AG09309 (cell line): ENCODE data around the gene SNCB.

Experiments used
- DNase-seq: peaks from one replicate; pipeline ENCODE4 v3.0.0-alpha.2; 2010; ENCODE audit warnings: low read depth
- H3K4me3 ChIP-seq: 2 replicates; pipeline ENCODE4 v1.5.1; 2011; ENCODE audit warnings: mild to moderate bottlenecking, low read depth, low read length, moderate library complexity; ENCODE audit not compliant: control insufficient read depth
- TF ChIP-seq, protein P1 (sequence below): IDR thresholded peaks from 2 replicates; pipeline ENCODE4 v1.5.1; 2011; ENCODE audit warnings: mild to moderate bottlenecking, low read depth, low read length, inconsistent platforms; ENCODE audit not compliant: insufficient read depth, control insufficient read depth; ENCODE audit errors: missing control alignments

Gene SNCB

DNA sequence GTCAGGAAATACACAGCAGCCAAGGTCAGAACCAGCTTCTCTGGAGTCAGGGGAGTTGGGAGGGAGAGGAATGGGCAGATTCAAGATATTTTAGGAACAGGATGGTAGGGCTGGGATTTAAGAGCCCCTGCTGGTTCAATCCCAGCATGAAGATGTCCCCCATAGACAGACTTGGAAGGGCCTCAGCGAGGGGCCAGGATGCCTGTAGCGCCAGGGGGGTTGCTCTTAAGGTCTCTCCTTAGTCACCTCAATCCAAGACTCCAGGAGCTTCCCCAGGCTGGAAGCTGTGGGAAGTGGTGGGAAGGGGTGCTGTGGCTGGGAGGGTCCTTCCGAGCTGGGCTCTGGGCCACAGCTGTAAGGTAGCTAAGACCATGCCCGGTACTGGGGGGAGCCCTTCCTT is 8.9 kb upstream of the SNCB start:
- no peak overlapping the region for H3K4me3 ChIP-seq
- TF ChIP-seq, protein P1, sequence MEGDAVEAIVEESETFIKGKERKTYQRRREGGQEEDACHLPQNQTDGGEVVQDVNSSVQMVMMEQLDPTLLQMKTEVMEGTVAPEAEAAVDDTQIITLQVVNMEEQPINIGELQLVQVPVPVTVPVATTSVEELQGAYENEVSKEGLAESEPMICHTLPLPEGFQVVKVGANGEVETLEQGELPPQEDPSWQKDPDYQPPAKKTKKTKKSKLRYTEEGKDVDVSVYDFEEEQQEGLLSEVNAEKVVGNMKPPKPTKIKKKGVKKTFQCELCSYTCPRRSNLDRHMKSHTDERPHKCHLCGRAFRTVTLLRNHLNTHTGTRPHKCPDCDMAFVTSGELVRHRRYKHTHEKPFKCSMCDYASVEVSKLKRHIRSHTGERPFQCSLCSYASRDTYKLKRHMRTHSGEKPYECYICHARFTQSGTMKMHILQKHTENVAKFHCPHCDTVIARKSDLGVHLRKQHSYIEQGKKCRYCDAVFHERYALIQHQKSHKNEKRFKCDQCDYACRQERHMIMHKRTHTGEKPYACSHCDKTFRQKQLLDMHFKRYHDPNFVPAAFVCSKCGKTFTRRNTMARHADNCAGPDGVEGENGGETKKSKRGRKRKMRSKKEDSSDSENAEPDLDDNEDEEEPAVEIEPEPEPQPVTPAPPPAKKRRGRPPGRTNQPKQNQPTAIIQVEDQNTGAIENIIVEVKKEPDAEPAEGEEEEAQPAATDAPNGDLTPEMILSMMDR = no peak
- no peak for DNase-seq

DNA sequence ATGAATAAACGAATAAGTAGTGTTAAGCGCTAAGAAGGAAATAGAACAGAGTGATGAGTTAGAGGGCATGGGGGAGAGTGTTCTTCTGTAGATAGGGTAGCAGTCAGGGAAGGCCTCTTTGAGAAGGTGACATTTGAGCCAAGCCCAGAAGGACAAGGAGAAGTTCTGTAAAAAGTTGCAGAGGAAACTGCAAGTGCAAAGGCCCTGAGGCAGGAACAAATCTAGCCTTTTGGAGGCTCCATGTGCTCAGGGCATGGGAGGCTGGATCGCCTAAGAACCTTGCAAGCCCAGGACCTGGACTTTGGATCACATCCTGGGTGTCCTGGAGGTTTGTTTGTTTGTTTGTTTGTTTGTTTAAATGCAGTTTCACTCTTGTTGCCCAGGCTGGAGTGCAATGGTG is 8.1 kb upstream of the SNCB start:
- H3K4me3 ChIP-seq = no peak overlapping the region
- TF ChIP-seq, protein P1 = no peak
- DNase-seq = no peak

DNA sequence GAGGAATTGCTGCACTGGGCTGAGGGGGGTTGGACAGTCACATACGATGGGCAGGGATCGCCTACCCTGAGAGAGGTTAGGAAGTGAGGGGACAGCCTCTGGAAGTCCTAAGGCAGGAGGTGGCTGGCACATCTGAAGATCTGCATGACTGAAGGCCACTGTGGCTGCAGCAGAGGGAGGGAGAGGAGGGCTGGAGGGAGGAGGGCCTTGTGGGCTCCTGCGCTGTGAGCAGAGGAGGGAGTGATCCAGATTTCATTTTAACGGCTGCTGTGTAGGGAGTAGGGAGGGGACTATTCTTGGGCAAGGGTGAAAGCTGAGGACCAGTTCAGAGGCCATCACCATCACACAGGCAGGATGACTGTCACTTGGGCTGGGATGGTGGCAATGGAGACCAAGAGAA is 7.2 kb upstream of the SNCB start:
- no peak overlapping the region for H3K4me3 ChIP-seq
- TF ChIP-seq, protein P1 = no peak
- DNase-seq = no peak

DNA sequence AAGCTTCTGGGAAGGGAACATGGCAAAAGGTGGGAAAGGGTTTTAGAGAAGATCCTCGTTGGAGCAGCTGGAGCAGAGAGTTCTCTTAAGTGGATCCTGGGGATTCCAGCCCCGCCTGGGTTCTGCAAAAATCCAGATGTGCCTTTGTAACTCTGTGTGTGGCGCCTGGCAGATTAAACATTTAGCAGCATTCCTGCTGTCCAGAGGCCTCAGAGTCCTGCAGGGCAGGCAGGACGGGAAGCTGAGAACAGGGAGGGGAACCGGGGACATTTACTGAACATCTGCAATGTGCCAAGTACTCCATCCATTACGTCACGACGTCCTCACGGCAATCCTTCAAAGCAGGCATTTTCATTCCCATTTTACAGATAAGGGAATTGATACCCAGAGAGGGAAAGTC is 6.1 kb upstream of the SNCB start:
- DNase-seq = no peak
- TF ChIP-seq, protein P1 = no peak
- no peak overlapping the region for H3K4me3 ChIP-seq

DNA sequence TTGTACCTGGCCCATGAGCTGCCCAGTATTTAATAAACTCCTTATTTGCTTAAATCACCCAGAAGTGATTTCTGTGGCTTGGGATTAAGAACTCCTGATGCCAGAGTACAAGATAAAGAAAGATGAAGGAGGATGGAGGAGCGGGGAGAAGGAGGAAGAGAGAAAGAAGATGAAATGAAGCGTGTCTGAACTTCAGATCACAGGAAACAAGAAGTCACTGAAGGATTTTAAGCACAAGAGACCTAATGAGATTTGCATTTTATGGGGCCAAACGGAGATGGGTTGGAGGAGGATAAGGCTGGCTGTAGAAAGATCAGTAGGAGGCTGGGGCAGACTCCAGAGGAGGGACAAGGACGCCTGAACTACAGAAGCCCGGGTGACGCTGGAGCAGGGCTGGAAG is 3.3 kb upstream of the SNCB start:
- no peak overlapping the region for H3K4me3 ChIP-seq
- DNase-seq = no peak
- TF ChIP-seq, protein P1 = no peak

DNA sequence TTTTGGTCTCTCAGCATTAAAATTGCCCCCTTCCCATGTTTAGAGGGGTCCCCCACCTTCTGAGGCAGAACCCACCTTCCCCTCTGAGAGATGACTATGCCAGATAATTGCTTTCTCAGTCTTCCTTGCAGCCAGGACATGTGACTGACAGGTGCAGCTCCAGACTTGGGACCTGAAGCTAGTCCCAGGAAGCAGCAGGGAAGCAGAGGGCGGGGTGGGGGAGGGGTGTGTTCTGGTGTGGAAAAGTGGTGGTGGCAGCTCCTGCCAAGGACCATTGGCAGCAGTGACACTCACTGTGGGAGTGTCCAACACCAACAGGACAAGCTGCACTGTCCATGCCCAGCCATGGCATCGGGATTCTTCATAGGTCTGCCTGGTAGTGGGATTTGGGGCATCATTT is 2.4 kb upstream of the SNCB start:
- TF ChIP-seq, protein P1 = no peak
- DNase-seq = no peak
- H3K4me3 ChIP-seq = no peak overlapping the region

DNA sequence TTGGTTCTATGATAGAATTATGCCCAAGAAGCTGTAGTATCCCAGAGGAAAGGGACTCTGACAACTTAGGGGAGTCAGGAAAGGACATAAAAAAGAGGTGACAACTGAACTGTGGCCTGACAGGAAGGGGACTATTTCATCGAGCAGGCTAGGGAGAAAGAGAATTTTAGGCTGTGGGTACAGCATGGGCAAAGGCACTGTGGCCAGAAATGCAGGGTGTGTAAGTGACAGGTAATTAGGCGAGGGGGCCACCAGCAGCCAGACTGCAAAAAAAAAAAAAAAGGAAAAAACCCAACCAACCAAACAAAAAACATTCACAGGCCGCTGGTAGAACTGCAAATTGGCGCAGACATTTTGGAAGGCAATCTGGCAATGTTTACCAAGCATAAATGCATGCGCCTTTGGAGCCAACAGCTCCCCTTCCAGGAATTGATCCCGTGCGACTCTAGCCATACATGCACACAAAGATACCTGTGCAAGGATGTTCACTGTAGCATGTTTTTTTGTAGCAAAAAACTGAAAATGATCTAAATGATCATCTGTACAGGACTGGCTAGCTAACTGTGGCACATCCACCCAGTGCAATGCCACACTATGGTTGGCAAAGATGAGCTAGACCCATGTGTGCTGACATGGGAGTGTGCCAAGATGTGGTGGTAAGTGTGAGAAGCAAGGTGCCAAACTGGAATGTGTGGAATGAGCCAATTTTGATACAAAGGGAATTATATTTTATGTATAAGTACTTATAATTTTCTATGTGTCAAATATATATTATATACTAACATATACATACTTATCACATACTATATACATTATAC is 1.3 kb upstream of the SNCB start:
- no peak for DNase-seq
- no peak overlapping the region for H3K4me3 ChIP-seq
- TF ChIP-seq, protein P1 = no peak
